Left lobe of liver (tissue), 2 donors: ENCODE data around the gene NVL. TPM values are rescaled to one million over a fixed set of nuclear protein-coding genes. Genes with fewer than 3 reads are reported as not detected.
"Not testable (repeated sequence)": the region's sequence is repeated elsewhere in the genome, so short reads cannot be mapped to it uniquely, and the experiment has no call there.

Experiments used
- ATAC-seq: fragments of 200-7000 bp; cut with Tn5 transposase; one replicate; pipeline ENCODE4 v1.9.1; 2020; ENCODE audit warnings: mild to moderate bottlenecking, moderate library complexity
- DNase-seq: peaks from one replicate; pipeline ENCODE4 v3.0.0-alpha.2; 2020; ENCODE audit warnings: low spot score
- total RNA-seq: library from RNA; stranded (reverse); gene quantifications from one replicate; pipeline ENCODE4 v1.2.1, GENCODE V29; 2021
- donor health status: DM: no; HTN: no; CAD: no; lungs with moderate emphysema.
- donor health status: DM: no; HTN: yes; CAD: no.

NVL gene
- total RNA-seq: 8.0 TPM

GRCh38 chr1:224329842-224330753 is at the start of gene NVL:
NVL (minus strand) TSS chr1:224330172; CDS start chr1:224330127, 45 bp downstream.
- DNase-seq (peak; percentile 87), ATAC-seq (peak; percentile 93)

GRCh38 chr1:224378855-224379631 is 49.1 kb upstream of the NVL start:
- DNase-seq (no peak), ATAC-seq (no peak)

- no peak for ATAC-seq
- no peak for DNase-seq
Measured at GRCh38 chr1:224377676-224378006, 47.7 kb upstream of the NVL start.

GRCh38 chr1:224375059-224375458 is 45.1 kb upstream of the NVL start:
- no peak for ATAC-seq
- no peak for DNase-seq

- DNase-seq (no peak), ATAC-seq (no peak)
Measured at GRCh38 chr1:224373008-224373590, 43.1 kb upstream of the NVL start.

- DNase-seq: no peak
- no peak for ATAC-seq
Measured at GRCh38 chr1:224368409-224368808, 38.4 kb upstream of the NVL start.

- ATAC-seq: no peak
- no peak for DNase-seq
Measured at GRCh38 chr1:224359207-224359606, 29.2 kb upstream of the NVL start.

GRCh38 chr1:224358237-224358636 is 28.3 kb upstream of the NVL start:
- no peak for ATAC-seq
- DNase-seq: no peak

- DNase-seq (no peak), ATAC-seq (peak; percentile 29)
Measured at GRCh38 chr1:224357626-224358124, 27.7 kb upstream of the NVL start.

GRCh38 chr1:224356685-224357625 is 27.0 kb upstream of the NVL start, which contains the start of gene CNIH4:
CNIH4 (plus strand) TSS chr1:224356879; CDS start chr1:224356925, 46 bp downstream.
- peak; percentile 97 for ATAC-seq
- peak; percentile 89 for DNase-seq

GRCh38 chr1:224353975-224354925 is 24.3 kb upstream of the NVL start:
- ATAC-seq: no peak
- no peak for DNase-seq

- not testable (repeated sequence) for ATAC-seq, DNase-seq
Measured at GRCh38 chr1:224352436-224353085, 22.6 kb upstream of the NVL start.

GRCh38 chr1:224349716-224350115 is 19.7 kb upstream of the NVL start:
- not testable (repeated sequence) for DNase-seq, ATAC-seq

- no peak for ATAC-seq
- DNase-seq: no peak
Measured at GRCh38 chr1:224348137-224348536, 18.2 kb upstream of the NVL start.

GRCh38 chr1:224343679-224344078 is 13.7 kb upstream of the NVL start:
- ATAC-seq (no peak), DNase-seq (no peak)

- not testable (repeated sequence) for DNase-seq
- ATAC-seq: peak; percentile 80
Measured at GRCh38 chr1:224340453-224341384, 10.7 kb upstream of the NVL start.

- ATAC-seq: peak; percentile 72
Measured at GRCh38 chr1:224339442-224340033, 9.6 kb upstream of the NVL start.

More at GRCh38 chr1:224339442-224340033, 9.6 kb upstream of the NVL start:
- no peak for DNase-seq
